HG02623 (cell line): Measurements from ENCODE around the gene CABP1.
A peak's percentile ranks its signal among the peaks of the same experiment; 100 is the strongest.
"Not testable (repeated sequence)": the region's sequence is repeated elsewhere in the genome, so short reads cannot be mapped to it uniquely, and the experiment has no call there.

Experiments
- ATAC-seq: cut with Tn5 transposase; IDR thresholded peaks from one replicate; pipeline ENCODE4 v1.9.1; 2021; ENCODE audit warnings: moderate library complexity; ENCODE audit not compliant: unreplicated experiment

Gene CABP1

GRCh38 chr12:120639771-120640721, at the start of gene CABP1:
Gene CABP1 (plus strand): TSS chr12:120640626. CDS start chr12:120640686, 60 bp downstream.
- ATAC-seq = peak; percentile 60

- ATAC-seq = no peak
Measured at GRCh38 chr12:120590741-120591407, 49.6 kb upstream of the CABP1 start.

GRCh38 chr12:120592121-120593049, 48.0 kb upstream of the CABP1 start:
- no peak for ATAC-seq

- ATAC-seq = no peak
Measured at GRCh38 chr12:120596901-120597300, 43.5 kb upstream of the CABP1 start.

GRCh38 chr12:120597861-120598260, 42.6 kb upstream of the CABP1 start:
- no peak for ATAC-seq

- ATAC-seq = no peak
Measured at GRCh38 chr12:120598674-120599463, 41.6 kb upstream of the CABP1 start.

- ATAC-seq = no peak
Measured at GRCh38 chr12:120599672-120600552, 40.5 kb upstream of the CABP1 start.

- ATAC-seq = not testable (repeated sequence)
Measured at GRCh38 chr12:120602416-120602815, 38.0 kb upstream of the CABP1 start.

- ATAC-seq = no peak
Measured at GRCh38 chr12:120610560-120610959, 29.9 kb upstream of the CABP1 start.

- ATAC-seq = not testable (repeated sequence)
Measured at GRCh38 chr12:120611534-120611933, 28.9 kb upstream of the CABP1 start.

- no peak for ATAC-seq
Measured at GRCh38 chr12:120614848-120615247, 25.6 kb upstream of the CABP1 start.

- not testable (repeated sequence) for ATAC-seq
Measured at GRCh38 chr12:120617193-120617592, 23.2 kb upstream of the CABP1 start.

GRCh38 chr12:120617767-120618166, 22.7 kb upstream of the CABP1 start:
- ATAC-seq = not testable (repeated sequence)

- no peak for ATAC-seq
Measured at GRCh38 chr12:120618954-120619615, 21.3 kb upstream of the CABP1 start.

GRCh38 chr12:120620624-120621023, 19.8 kb upstream of the CABP1 start:
- no peak for ATAC-seq

- ATAC-seq = no peak
Measured at GRCh38 chr12:120625557-120626419, 14.6 kb upstream of the CABP1 start.

- ATAC-seq = no peak
Measured at GRCh38 chr12:120628919-120629318, 11.5 kb upstream of the CABP1 start.
